Adrenal gland (tissue), 12 donors: Measurements from ENCODE around the gene HPCA. TPM values are rescaled to one million over a fixed set of nuclear protein-coding genes. Genes with fewer than 3 reads are reported as not detected.

Experiments
- DNase-seq, 7 donors: peaks; one replicate each; pipeline ENCODE4 v3.0.0-alpha.2; 2019 to 2020
- H3K27ac ChIP-seq, 5 donors: fragments of 200-600 bp; sonication (generic) in 4 of 5; 1 replicate in 3 of 5; 2 replicates in 2 of 5; pipeline versions ENCODE4 v1.5.1 to v1.8.0; 2016 to 2020; ENCODE audit warnings: mild to moderate bottlenecking in 1 of 5
- H3K27me3 ChIP-seq: fragments of 200-600 bp; 2 replicates; pipeline ENCODE4 v1.8.0; 2021
- H3K36me3 ChIP-seq, 2 donors: fragments of 200-600 bp; replicated peaks in 1 of 2; 1 replicate in 1 of 2; 2 replicates in 1 of 2; pipeline versions ENCODE4 v1.5.1 to v1.8.0; 2018 to 2022
- H3K4me1 ChIP-seq, 2 donors: fragments of 200-600 bp; replicated peaks in 1 of 2; 1 replicate in 1 of 2; 2 replicates in 1 of 2; pipeline versions ENCODE4 v1.5.1 to v1.8.0; 2018 to 2021
- H3K4me3 ChIP-seq, 4 donors: fragments of 200-600 bp; sonication (generic) in 3 of 4; one replicate each; pipeline ENCODE4 v1.5.1; 2016 to 2018
- H3K9me3 ChIP-seq, 3 donors: fragments of 200-600 bp; sonication (generic) in 1 of 3; replicated peaks in 1 of 3; 1 replicate in 2 of 3; 2 replicates in 1 of 3; pipeline versions ENCODE4 v1.5.1 to v1.8.0; 2016 to 2021
- POLR2A ChIP-seq, 2 donors: fragments of 450-650 bp; IDR thresholded peaks; one replicate each; pipeline ENCODE4 v1.6.1; 2017; ENCODE audit warnings: antibody characterized with exemption in 2 of 2, mild to moderate bottlenecking in 2 of 2, moderate library complexity in 1 of 2
- WGBS, 4 donors: extraction: QIAGEN DNeasy Blood & Tissue Kit in 2 of 4; methylation state at CpG; one replicate each; pipeline versions ENCODE4 v1.1.5 to v1.1.7; 2013 to 2017; 5-methylcytosine and 5-hydroxymethylcytosine counted together
- intact Hi-C, 2 donors: fragments of 100-400 bp; cut with DNase I; formaldehyde crosslinking; loops; one replicate each; pipeline versions ENCODE4 v1.14.1 to v1.15.0; 2022 to 2023
- polyA plus RNA-seq, 3 donors: library from polyadenylated mRNA; stranded (reverse); fragments of 200-250 nt in 2 of 3; fragments of 350-450 nt in 1 of 3; fragmentation: Illumina TruSeq in 1 of 3; extraction: RNeasy Lipid Tissue Mini Kit (QIAGEN cat#74804) in 1 of 3; gene quantifications; one replicate each; pipeline ENCODE4 v1.2.3, GENCODE V29; 2013 to 2014
- total RNA-seq, 9 donors: library from RNA; depleted of rRNA in 4 of 9; stranded (reverse); fragments of >200 nt in 4 of 9; fragments of 120-200 nt in 1 of 9; fragmentation: NEBNext Ultra II Directional in 1 of 9; extraction: Animal tissue kit (Norgen Biotek cat#: 25700) in 1 of 9; gene quantifications; one replicate each; pipeline versions ENCODE4 v1.1.0 to v1.2.4, GENCODE V29; 2013 to 2023
- TF ChIP-seq, protein P1 (sequence below), 6 experiments: fragments of 450-650 bp in 4 of 6; fragments of 200-600 bp in 2 of 6; sonication (generic) in 1 of 6; IDR thresholded peaks; 1 replicate in 5 of 6; 2 replicates in 1 of 6; pipeline versions ENCODE4 v1.5.1 to v1.8.0; 2016 to 2021; ENCODE audit warnings: antibody characterized with exemption in 6 of 6, mild to moderate bottlenecking in 2 of 6, moderate library complexity in 1 of 6
- donor health status: healthy with polysubstance abuse.
- donor health status: Bipolar disorder and iron deficiency.
- donor health status: DM: yes; HTN: yes; CAD: no.
- donor health status: DM: no; HTN: no; CAD: no.
- donor health status: DM: no; HTN: no; CAD: no.
- donor health status: DM: yes; HTN: yes; CAD: no.

HPCA gene
- total and polyA plus RNA-seq, 12 donors, result 0.17 to 3.1 (median 0.62) TPM; not detected in 6

DNA sequence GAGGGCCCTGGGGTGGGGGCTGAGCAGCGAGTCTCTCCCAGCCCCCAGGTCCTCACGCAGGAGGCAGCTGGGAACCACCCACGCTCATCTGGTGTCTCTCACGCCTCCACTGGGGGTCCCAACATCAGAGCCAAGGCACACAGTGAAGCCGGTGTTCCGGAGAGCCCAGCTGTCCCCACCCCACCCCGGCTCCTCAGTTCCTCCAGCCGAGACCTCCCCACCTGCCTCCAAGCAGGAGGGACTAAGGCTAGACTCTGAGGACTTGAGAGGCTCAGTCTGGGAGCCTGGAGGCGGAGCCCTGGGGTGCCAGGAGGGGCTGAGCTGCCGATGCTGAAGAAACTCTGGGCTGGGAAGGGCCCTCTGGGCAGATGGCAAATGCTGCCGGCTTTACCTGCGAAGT lies 1.6 kb upstream of the HPCA start:
- no peaks in the 10 kb centered on the region for H3K9me3 ChIP-seq
- WGBS, 4 donors, result 51 to 65% (median 57%) methylated on average over 6 to 12 of the region's 12 CpGs
- no peak overlapping the region for H3K27ac ChIP-seq
- no peak for DNase-seq
- TF ChIP-seq, protein P1, sequence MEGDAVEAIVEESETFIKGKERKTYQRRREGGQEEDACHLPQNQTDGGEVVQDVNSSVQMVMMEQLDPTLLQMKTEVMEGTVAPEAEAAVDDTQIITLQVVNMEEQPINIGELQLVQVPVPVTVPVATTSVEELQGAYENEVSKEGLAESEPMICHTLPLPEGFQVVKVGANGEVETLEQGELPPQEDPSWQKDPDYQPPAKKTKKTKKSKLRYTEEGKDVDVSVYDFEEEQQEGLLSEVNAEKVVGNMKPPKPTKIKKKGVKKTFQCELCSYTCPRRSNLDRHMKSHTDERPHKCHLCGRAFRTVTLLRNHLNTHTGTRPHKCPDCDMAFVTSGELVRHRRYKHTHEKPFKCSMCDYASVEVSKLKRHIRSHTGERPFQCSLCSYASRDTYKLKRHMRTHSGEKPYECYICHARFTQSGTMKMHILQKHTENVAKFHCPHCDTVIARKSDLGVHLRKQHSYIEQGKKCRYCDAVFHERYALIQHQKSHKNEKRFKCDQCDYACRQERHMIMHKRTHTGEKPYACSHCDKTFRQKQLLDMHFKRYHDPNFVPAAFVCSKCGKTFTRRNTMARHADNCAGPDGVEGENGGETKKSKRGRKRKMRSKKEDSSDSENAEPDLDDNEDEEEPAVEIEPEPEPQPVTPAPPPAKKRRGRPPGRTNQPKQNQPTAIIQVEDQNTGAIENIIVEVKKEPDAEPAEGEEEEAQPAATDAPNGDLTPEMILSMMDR (IDR thresholded peaks at IDR 0.05), result no peak
- no peak for TF ChIP-seq POLR2A (IDR thresholded peaks at IDR 0.05)
- H3K4me1 ChIP-seq, result peaks cover 0 to 8% of the 10 kb centered on the region in 2 donors
- no peak overlapping the region for H3K4me3 ChIP-seq
- H3K27me3 ChIP-seq, result peaks cover 24% of the 10 kb centered on the region
- intact Hi-C loops, result no loop called here
- no peaks in the 10 kb centered on the region for H3K36me3 ChIP-seq

DNA sequence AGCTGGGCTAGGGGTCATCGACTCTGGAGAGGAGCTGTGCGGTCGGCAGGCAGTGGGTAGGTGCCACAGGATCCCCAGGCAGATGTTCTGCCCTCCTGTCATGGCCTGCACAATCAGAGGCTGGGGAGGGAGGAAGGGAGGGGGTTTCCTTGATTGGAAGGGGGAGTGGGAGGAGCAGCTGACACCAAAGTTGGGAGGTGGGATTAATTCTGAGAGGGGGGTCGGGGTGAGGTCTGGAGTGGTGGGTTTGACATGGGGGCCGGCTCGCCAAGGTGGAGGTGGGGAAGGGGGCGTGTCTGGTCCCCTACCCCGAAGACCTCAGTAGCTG lies 651 bp upstream of the HPCA start:
- DNase-seq, result no peak
- intact Hi-C loops, result no loop called here
- 24 to 30% (median 25%) methylated on average over 7 to 8 of the region's 8 CpGs for WGBS, 4 donors
- Histone ChIP-seq H3K27me3 (peaks cover 24% of the 10 kb centered on the region), H3K36me3 (no peaks in the 10 kb centered on the region), H3K4me3 (no peak overlapping the region), H3K4me1 (peaks cover 0 to 8% of the 10 kb centered on the region in 2 donors), H3K9me3 (no peaks in the 10 kb centered on the region), H3K27ac (no peak overlapping the region)
- TF ChIP-seq POLR2A (IDR thresholded peaks at IDR 0.05), result no peak
- TF ChIP-seq, protein P1 (IDR thresholded peaks at IDR 0.05), result no peak

DNA sequence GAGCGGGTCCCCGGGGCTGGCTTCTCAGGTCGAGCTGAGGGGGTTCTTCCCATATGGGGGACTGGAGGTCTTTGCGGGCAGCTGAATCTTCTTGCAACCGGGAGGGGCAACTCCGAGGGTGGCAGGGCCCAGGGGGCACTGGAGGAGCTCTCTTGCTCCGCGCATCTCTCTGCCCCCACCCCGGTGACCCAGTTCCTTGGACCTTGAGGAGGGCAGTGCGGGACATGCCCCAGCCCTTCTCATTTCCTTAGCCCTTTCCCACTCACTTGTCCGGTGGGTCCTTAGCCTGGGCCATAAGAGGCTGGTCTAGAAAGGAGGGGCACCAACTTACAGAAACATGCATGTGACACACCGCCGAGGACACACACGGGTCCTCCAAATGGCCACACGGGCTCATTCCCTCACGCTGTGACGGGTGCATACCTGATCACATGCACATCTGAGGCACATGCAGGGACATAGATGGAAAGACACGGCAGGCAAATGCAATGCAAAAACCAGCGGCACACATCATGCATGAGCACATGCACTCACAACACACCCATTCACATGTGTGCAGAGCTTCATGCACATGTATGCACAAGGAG lies 630 bp downstream of the HPCA start:
- no peak for TF ChIP-seq POLR2A (IDR thresholded peaks at IDR 0.05)
- TF ChIP-seq, protein P1 (IDR thresholded peaks at IDR 0.05), result no peak
- Histone ChIP-seq H3K36me3 (no peaks in the 10 kb centered on the region), H3K27me3 (peaks cover 24% of the 10 kb centered on the region), H3K4me3 (no peak overlapping the region), H3K27ac (no peak overlapping the region), H3K9me3 (no peaks in the 10 kb centered on the region), H3K4me1 (peaks cover 0 to 8% of the 10 kb centered on the region in 2 donors)
- 35 to 45% (median 37%) methylated on average over 3 to 19 of the region's 19 CpGs for WGBS, 4 donors
- intact Hi-C loops, result no loop called here
- no peak for DNase-seq

DNA sequence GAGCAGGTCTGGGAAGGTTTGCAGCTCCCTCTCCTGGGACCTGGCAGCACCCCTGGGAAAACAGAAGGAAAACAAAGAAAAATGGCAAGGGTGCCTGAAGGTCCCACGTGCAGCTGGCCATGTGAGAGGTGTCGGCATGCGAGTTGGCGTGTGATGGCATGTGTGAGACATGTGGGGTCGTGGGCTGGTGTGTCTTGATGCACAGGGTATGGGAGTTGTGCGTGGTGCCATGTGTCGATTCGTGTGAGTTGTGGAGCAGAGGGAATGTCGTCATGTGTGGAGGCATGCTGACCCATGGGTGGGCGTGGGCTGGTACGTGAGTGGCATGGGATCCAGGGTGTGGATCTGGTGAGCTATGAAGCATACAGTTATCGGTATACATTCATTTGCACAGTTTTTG lies 1.3 kb downstream of the HPCA start:
- no peak for TF ChIP-seq POLR2A (IDR thresholded peaks at IDR 0.05)
- TF ChIP-seq, protein P1 (IDR thresholded peaks at IDR 0.05), result no peak
- no peaks in the 10 kb centered on the region for H3K9me3 ChIP-seq
- H3K36me3 ChIP-seq, result no peaks in the 10 kb centered on the region
- DNase-seq, result no peak
- no peak overlapping the region for H3K4me3 ChIP-seq
- H3K27me3 ChIP-seq, result peaks cover 31% of the 10 kb centered on the region
- H3K4me1 ChIP-seq, result peaks cover 0 to 9% of the 10 kb centered on the region in 2 donors
- H3K27ac ChIP-seq, result no peak overlapping the region
- WGBS, 4 donors, result 76 to 83% (median 76%) methylated on average over 12 of the region's 12 CpGs
- intact Hi-C loops, result no loop called here
